NB4 (cell line): ENCODE results near the gene PPFIBP2.

Experiments
- CTCF ChIP-seq: IDR thresholded peaks from one replicate; pipeline ENCODE4 v1.5.1; 2012; ENCODE audit warnings: low read depth, low read length
- POLR2A ChIP-seq: IDR thresholded peaks from 2 replicates; pipeline ENCODE4 v1.6.1; 2011; ENCODE audit warnings: mild to moderate bottlenecking; ENCODE audit not compliant: insufficient read length; ENCODE audit errors: extremely low read depth

DNA sequence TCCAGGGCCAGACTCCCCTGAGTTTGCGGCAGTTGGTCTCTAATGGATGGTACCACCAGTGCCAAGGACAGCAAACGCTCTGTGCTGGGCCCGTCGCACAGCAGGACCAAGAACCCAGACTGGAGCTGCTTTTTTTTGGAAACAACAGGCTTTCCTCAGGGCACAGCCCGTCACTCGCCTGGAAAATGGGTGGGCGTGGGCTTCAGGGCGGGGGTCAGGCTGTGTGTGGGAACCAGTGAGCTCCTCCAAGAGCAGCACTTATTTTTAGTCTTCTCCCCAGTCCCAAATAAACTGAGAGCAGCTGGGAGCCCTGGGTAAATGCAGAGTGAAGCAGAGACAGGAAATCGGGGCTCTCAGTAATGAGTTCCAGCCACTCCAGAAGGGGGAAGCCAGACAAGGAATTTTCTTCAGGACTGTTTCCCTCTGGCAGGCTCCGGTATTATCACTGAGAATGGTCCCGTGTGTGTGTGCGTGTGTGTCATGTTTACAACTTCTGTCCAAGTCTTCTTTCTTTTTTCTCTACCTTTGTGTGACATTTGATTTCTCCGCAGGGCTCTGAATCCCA, 63.0 kb downstream of the PPFIBP2 start:
- TF ChIP-seq CTCF = no peak
- TF ChIP-seq POLR2A = no peak
